Right cardiac atrium (tissue), 5 donors: ENCODE results near the gene HOXC9. TPM values are rescaled to one million over a fixed set of nuclear protein-coding genes. Genes with fewer than 3 reads are reported as not detected.

Experiments
- ATAC-seq, 2 donors: fragments of 200-7000 bp; cut with Tn5 transposase; one replicate each; pipeline versions ENCODE4 v1.8.0 to v1.9.1; 2020; ENCODE audit warnings: moderate library complexity in 2 of 2, mild to moderate bottlenecking in 1 of 2
- DNase-seq, 3 donors: peaks; one replicate each; pipeline ENCODE4 v3.0.0-alpha.2; 2020
- H3K27ac ChIP-seq: one replicate; pipeline ENCODE4 v1.5.1; 2013; ENCODE audit warnings: mild to moderate bottlenecking, low read length, control low read depth, moderate library complexity
- H3K27me3 ChIP-seq: one replicate; pipeline ENCODE4 v1.6.1; 2013; ENCODE audit not compliant: control insufficient read depth, insufficient read depth
- H3K4me1 ChIP-seq: one replicate; pipeline ENCODE4 v1.6.1; 2013; ENCODE audit warnings: low read length; ENCODE audit not compliant: control insufficient read depth, insufficient read depth
- H3K4me3 ChIP-seq: one replicate; pipeline ENCODE4 v1.5.1; 2013; ENCODE audit warnings: low read length, control low read depth
- H3K9me3 ChIP-seq: one replicate; pipeline ENCODE4 v1.6.1; 2013; ENCODE audit warnings: low read length; ENCODE audit not compliant: control insufficient read depth
- WGBS: extraction: QIAGEN DNeasy Blood & Tissue Kit; methylation state at CpG from one replicate; pipeline ENCODE4 v1.1.7; 2013; 5-methylcytosine and 5-hydroxymethylcytosine counted together
- intact Hi-C, 4 donors: fragments of 100-400 bp; cut with DNase I; formaldehyde crosslinking; loops; one replicate each; pipeline versions ENCODE4 v1.11.0 to v1.14.0; 2022 to 2023
- polyA plus RNA-seq: library from polyadenylated mRNA; stranded (reverse); fragments of 200-250 nt; gene quantifications from one replicate; pipeline ENCODE4 v1.2.3, GENCODE V29; 2013
- total RNA-seq, 4 donors: library from RNA; stranded (reverse); fragmentation: NEBNext Ultra II Directional; extraction: Animal tissue kit (Norgen Biotek cat#: 25700); gene quantifications; one replicate each; pipeline ENCODE4 v1.2.1, GENCODE V29; 2021
- donor health status: healthy with polysubstance abuse.
- donor health status: DM: no; HTN: yes; CAD: no.
- donor health status: DM: no; HTN: no; CAD: no.
- donor health status: DM: no; HTN: yes; CAD: no; lungs with severe emphysema.
- donor health status: DM: yes; HTN: yes; CAD: no.

HOXC9 gene
- total and polyA plus RNA-seq, 5 donors = 0.15 TPM; not detected in 4

DNA sequence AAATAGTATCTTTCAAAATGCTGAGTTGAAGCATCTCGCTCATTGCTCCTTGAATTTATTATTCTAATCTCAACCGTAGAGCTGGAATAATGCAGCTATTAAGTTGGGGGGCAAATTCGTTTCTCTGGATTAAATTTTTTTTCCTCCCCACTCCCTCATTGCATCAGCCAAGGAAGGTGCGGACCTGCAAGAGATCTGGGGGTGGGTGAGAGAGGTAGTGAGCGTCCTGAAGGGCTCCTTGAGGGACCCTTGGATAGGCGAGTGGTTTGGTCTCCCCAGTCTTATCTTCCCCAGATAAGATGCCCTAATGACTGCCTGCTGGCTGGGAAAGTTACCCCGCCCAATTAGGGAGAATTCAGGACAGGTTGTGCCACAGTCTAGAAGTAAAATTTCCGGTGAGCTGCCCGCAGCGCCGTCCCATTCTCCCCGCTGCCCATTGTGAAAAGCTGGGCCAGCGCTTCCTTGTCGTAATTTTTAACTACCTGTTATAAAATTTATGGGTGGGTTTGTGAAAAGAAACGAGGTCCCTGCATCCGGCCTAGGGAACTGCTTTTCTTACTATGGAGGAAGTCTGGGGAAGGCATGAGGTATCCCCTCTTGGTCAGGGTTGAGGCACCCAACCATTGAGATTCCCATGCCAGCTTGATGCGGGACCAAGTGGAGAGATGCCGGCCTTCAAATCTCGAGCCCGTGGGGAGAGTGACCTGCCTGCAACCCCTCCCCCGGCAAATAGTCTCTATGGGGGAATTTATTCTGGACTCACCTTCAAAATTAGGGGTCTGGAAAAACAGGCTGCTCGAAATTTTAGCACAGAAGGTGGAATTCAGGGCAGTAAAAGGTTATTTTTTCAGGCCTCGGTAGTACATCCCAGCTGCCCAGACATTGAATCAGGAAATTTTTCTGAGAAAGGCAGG, 15.3 kb downstream of the HOXC9 start:
- Histone ChIP-seq H3K27ac (no peak overlapping the region), H3K4me3 (no peak overlapping the region), H3K27me3 (no peaks in the 10 kb centered on the region), H3K4me1 (no peaks in the 10 kb centered on the region), H3K9me3 (no peaks in the 10 kb centered on the region)
- DNase-seq = no peak
- intact Hi-C loops = loop anchor here in 1 of 4 donors (10.0 kb wide), 1 partner anchor 350 kb away; the partner anchor contains the start of gene GPR84
- 14% methylated on average over 23 of the region's 23 CpGs for WGBS
- no peak for ATAC-seq

DNA sequence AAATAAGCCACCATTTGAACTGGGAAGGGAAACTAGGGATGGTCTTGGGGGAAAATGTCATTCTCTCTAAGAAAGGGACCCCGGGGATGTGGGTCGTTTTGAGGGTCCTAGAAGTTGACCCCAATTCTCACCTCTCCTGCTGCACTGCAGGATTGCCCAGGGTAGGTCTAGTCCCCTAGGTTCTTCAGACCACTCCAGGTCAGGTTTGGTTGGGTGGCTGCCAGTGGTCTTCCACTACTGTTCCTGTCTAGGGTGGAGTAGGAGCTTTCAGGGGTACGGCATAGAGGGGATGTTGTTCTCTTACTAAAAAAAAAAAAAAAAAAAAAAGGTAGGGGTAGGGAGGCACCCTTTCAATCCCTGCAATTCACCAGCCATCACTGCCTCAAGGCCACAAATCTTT, 16.1 kb downstream of the HOXC9 start:
- Histone ChIP-seq H3K4me1 (no peaks in the 10 kb centered on the region), H3K27me3 (no peaks in the 10 kb centered on the region), H3K27ac (no peak overlapping the region), H3K4me3 (no peak overlapping the region), H3K9me3 (no peaks in the 10 kb centered on the region)
- WGBS = 17% methylated on average over 3 of the region's 3 CpGs
- no peak for DNase-seq
- intact Hi-C loops = loop anchor here in 1 of 4 donors (10.0 kb wide), 1 partner anchor 349 kb away; the partner anchor contains the start of gene GPR84
- no peak for ATAC-seq

DNA sequence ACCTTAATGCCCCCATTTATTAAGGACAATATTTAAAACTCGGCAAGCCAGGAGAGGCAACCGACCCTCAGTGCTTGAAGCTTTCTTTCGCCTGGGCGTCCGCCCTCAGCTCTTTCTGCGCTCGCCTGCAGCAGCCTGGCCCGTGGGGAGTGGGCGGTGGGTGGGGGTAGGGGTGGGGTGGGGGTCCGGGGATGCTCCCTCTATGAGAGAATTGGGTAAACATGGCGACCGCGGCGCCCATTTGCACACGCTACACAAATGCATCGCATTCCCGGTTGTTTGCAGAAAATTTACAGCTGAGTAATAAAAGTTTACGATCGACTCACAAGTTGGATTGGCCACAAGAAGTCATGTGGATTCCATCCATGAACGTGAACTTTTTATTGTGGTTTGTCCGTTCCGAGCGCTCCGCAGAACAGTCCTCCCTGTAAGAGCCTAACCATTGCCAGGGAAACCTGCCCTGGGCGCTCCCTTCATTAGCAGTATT, 16.6 kb downstream of the HOXC9 start:
- DNase-seq (no peak), ATAC-seq (no peak)
- intact Hi-C loops = loop anchor here in 1 of 4 donors (10.0 kb wide), 1 partner anchor 348 kb away; the partner anchor contains the start of gene GPR84
- 5% methylated on average over 25 of the region's 25 CpGs for WGBS
- Histone ChIP-seq H3K9me3 (no peaks in the 10 kb centered on the region), H3K4me3 (peak overlapping the region; percentile 53), H3K27ac (no peak overlapping the region), H3K27me3 (no peaks in the 10 kb centered on the region), H3K4me1 (no peaks in the 10 kb centered on the region)

DNA sequence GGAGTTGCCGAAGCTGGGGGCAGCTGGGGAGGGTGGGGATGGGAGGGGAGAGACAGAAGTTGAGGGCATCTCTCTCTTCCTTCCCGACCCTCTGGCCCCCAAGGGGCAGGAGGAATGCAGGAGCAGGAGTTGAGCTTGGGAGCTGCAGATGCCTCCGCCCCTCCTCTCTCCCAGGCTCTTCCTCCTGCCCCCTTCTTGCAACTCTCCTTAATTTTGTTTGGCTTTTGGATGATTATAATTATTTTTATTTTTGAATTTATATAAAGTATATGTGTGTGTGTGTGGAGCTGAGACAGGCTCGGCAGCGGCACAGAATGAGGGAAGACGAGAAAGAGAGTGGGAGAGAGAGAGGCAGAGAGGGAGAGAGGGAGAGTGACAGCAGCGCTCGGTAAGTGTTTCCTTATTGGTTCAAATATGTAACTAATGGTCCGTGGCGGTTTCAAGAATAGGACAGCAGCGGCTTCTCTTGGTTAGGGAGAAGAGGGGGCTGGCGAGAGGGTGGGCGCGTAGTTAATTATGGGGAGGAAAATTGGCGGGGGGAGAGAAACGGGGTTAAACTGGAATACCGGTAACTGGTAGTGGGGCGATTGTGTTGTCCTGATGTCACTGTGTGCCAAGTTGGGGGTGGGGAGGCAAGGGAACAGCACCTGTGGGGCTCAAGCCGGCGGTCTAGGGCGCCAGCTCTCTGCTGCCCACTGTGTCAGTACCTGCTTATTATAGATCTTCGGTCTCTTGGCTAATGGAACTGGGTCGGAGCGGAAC, 17.2 kb downstream of the HOXC9 start:
- intact Hi-C loops = loop anchor here in 1 of 4 donors (10.0 kb wide), 1 partner anchor 348 kb away; the partner anchor contains the start of gene GPR84
- Histone ChIP-seq H3K4me3 (peak overlapping the region; percentile 53), H3K27ac (no peak overlapping the region), H3K9me3 (no peaks in the 10 kb centered on the region), H3K4me1 (no peaks in the 10 kb centered on the region), H3K27me3 (no peaks in the 10 kb centered on the region)
- ATAC-seq (peak; percentile 17 to 41), DNase-seq (no peak)
- 4% methylated on average over 24 of the region's 24 CpGs for WGBS

DNA sequence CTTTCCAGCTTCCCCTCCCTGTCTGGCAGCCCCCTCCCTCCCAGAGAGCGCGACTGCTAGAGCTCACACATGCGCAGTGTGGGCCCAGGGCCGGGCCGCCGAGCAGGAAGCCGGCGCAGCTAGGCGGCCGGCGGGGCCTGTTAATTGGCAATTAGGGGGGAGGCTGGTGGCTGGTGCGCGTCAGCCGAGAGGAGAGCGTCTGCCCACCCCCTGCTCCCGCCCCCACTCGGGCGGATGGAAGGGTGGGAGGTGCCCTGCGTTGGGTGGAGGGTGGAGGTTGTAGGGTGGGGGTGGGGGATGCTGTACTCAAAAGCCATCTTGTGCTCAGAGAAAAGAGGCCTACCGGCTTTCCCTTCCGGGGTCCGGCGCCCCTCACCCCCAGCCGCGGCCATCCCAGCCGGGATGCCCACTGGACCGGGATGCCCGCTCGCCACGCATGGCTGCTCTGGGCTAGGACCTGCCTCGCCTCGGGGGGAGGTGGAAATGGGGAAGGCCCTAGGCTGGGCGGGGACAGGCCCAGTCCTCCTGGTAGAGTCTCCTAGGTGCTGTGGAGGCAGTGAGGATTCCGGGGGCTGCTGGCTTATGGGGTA, 18.0 kb downstream of the HOXC9 start:
- WGBS = 7% methylated on average over 34 of the region's 34 CpGs
- no peaks in the 10 kb centered on the region for H3K27me3 ChIP-seq
- H3K9me3 ChIP-seq = no peaks in the 10 kb centered on the region
- H3K4me1 ChIP-seq = no peaks in the 10 kb centered on the region
- peak overlapping the region; percentile 20 for H3K27ac ChIP-seq
- DNase-seq = peak; percentile 66 to 90 (median 86)
- intact Hi-C loops = loop anchor here in 1 of 4 donors (10.0 kb wide), 1 partner anchor 347 kb away; the partner anchor contains the start of gene GPR84
- ATAC-seq = peak; percentile 83 to 88
- H3K4me3 ChIP-seq = peak overlapping the region; percentile 53

DNA sequence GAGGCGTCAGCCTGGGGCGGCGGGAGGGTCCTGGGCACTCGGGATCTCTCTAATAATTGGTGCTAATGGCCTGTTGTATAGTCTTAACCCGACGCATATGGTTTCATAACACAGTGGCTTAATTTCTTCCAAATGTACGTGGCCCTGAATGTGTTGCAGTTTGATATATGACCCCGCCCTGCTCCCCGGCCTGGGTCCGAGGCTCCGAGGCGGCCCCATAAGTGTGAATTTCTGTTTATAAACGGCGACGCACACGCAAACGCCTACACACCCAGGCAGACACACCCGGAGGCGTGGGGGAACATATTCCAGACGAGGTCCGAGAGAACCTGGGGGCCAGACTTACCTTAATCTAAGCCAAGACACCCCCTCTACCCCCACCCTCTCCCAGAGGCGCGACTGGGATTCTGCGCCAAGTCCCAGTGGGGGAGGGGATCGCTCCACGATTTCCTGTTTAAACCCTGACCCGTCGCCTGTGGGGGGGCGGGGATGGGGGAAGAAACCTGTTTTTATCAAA, 18.6 kb downstream of the HOXC9 start:
- ATAC-seq (no peak), DNase-seq (peak in 2 of 3 donors; percentile 68 to 69)
- Histone ChIP-seq H3K4me3 (peak overlapping the region; percentile 53), H3K4me1 (no peaks in the 10 kb centered on the region), H3K27me3 (no peaks in the 10 kb centered on the region), H3K9me3 (no peaks in the 10 kb centered on the region), H3K27ac (no peak overlapping the region)
- intact Hi-C loops = loop anchor here in 1 of 4 donors (10.0 kb wide), 1 partner anchor 346 kb away; the partner anchor contains the start of gene GPR84
- WGBS = 41% methylated on average over 29 of the region's 29 CpGs

DNA sequence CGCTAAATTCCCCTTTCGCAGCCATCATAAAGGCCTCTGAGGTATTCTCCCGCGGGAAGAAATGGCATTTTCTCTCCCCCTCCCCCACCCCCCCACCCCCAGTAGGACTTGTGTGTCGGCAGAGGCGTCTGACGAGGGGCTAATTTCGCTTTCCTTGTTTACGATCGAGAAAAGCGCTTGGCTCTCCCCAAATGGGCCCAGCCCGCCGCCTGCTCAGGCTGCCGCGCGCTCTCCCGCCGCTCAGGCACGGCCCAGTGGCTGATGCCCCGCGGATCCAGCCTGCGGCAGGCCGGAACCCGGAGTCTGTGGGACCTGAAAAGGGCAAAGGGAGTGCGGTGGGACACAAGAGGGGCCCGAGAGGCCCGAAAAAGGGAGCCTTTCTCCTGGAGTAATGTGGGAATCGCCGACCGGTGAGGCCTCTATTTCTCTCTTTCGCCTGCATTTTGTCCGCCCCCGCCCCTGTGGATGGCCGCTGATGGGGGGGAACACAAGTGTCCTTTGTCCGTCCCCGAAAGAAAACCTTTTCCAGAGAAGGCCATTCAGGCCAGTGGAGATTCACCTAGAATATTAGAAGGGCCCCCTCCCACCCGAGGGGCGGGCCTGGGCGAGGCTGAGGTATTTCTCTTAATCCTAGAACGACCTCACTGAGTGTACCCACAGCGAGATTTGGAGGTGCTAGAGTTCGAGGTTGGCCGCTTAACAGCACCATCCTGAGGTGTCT, 19.3 kb downstream of the HOXC9 start:
- DNase-seq (no peak), ATAC-seq (no peak)
- no peaks in the 10 kb centered on the region for H3K4me1 ChIP-seq
- H3K4me3 ChIP-seq = no peak overlapping the region
- no peaks in the 10 kb centered on the region for H3K27me3 ChIP-seq
- H3K9me3 ChIP-seq = no peaks in the 10 kb centered on the region
- intact Hi-C loops = loop anchor here in 1 of 4 donors (10.0 kb wide), 1 partner anchor 346 kb away; the partner anchor contains the start of gene GPR84
- no peak overlapping the region for H3K27ac ChIP-seq
- 41% methylated on average over 43 of the region's 43 CpGs for WGBS

DNA sequence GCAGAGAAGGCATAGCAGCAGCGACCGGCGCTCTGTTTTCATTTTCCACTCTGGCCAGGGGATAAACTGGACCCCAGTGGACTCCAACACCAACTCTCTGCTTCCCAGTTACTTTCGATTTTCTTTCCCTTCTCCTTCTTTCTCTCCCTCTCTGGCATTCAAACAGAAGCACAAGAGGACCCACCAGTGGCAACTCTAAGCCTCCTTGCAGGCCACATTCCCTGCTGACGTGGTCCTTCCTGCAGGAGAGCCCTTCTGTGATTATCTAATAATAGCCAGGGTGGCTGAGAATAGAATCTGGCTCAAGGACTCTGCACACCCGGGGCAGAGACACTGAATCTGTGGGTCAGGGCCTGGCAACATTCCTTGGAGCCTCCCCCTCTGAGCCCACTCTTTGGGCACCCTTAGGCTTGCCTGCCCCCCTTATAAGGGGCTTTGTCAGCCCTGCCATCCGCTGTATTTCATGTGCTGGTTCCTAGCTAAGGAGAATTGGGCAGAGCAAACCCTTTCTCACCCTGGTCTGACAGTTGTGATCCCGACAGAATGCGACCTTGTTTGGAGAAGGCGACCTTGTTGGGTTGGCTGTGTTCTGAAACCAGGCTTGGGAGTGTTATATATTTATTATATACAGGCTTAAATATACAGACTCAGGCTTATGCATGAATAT, 20.1 kb downstream of the HOXC9 start:
- Histone ChIP-seq H3K27ac (peak overlapping the region; percentile 38), H3K4me3 (no peak overlapping the region), H3K27me3 (no peaks in the 10 kb centered on the region), H3K9me3 (no peaks in the 10 kb centered on the region), H3K4me1 (no peaks in the 10 kb centered on the region)
- intact Hi-C loops = loop anchor here in 1 of 4 donors (10.0 kb wide), 1 partner anchor 345 kb away; the partner anchor contains the start of gene GPR84
- 33% methylated on average over 10 of the region's 10 CpGs for WGBS
- no peak for DNase-seq
- ATAC-seq = peak; percentile 53

DNA sequence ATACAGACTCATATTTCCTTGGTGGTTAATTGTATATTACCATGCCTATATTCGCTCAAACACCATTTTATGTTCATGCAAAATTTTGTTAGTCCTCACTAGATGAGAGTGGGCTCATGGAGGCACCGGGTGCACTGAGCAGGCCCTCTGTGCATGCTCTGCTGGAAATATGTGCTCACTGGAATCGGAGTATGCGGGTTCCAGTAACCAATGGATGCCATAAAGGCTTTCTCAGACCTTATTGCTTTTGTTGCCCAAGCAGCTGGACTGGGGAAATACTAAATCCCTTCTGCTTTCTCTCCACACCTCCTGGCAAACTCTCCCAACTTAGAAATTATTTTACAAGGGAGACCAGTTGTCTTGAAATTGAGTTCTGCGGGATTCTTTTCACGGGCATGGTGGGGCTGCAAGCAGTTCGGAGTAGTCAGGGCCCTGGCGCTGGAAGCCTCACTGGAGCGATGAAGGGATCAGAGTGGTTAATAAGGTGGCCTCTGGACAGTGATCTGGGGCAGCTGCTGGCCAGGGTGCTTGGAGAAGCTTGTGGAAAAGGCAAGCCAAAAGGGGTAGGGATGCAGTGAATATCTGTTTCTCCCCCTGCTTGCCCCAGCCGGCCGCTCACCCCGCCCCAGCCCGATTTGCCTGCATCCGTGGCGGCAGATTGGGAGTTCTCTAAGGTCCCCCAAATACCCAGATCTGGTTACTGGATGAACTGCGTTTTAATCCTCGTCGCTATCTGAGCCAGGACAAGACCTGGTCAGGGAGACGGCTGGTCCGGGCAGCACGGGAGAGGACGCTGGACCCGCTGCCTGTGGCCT, 20.8 kb downstream of the HOXC9 start:
- Histone ChIP-seq H3K27ac (no peak overlapping the region), H3K4me3 (no peak overlapping the region), H3K9me3 (no peaks in the 10 kb centered on the region), H3K4me1 (no peaks in the 10 kb centered on the region), H3K27me3 (no peaks in the 10 kb centered on the region)
- WGBS = 58% methylated on average over 23 of the region's 23 CpGs
- intact Hi-C loops = no loop called here
- no peak for ATAC-seq
- no peak for DNase-seq
